AG04450 (cell line): ENCODE results near the gene ATP10B. TPM values are rescaled to one million over a fixed set of nuclear protein-coding genes. Genes with fewer than 3 reads are reported as not detected.
"Not testable (repeated sequence)": the region's sequence is repeated elsewhere in the genome, so short reads cannot be mapped to it uniquely, and the experiment has no call there.

Experiments
- CTCF ChIA-PET: fragments of 300-600, 350-600 bp; formaldehyde crosslinking; extraction: SDS; loops from one replicate; lab custom pipeline; 2022; ENCODE audit warnings: antibody characterized with exemption, inconsistent platforms; lab: Charles Lee
- POLR2A ChIA-PET: fragments of 350-600 bp; formaldehyde crosslinking; extraction: SDS; loops from one replicate; lab custom pipeline; 2021; ENCODE audit warnings: antibody characterized with exemption, inconsistent platforms; lab: Yijun Ruan, JAX
- DNase-seq: peaks from one replicate; pipeline ENCODE4 v3.0.0-alpha.2; 2011; ENCODE audit warnings: low read depth, low spot score
- H3K27ac ChIP-seq: one replicate; pipeline ENCODE4 v1.5.1; 2012; ENCODE audit warnings: low read depth, low read length, control low read depth
- H3K27me3 ChIP-seq: one replicate; pipeline ENCODE4 v1.6.0; 2012; ENCODE audit warnings: low read length; ENCODE audit not compliant: control insufficient read depth, insufficient read depth
- H3K4me3 ChIP-seq: 2 replicates; pipeline ENCODE4 v1.5.1; 2011; ENCODE audit warnings: mild to moderate bottlenecking, low read depth, low read length, control low read depth
- H3K9me3 ChIP-seq: 2 replicates; pipeline ENCODE4 v1.5.1; 2012; ENCODE audit warnings: low read length; ENCODE audit not compliant: control insufficient read depth, insufficient read depth
- polyA plus RNA-seq: library from polyadenylated mRNA; depleted of rRNA; stranded (reverse); fragments of >200 nt; gene quantifications from 2 replicates; pipeline ENCODE4 v1.2.3, GENCODE V29; 2011
- TF ChIP-seq, protein P1 (sequence below): IDR thresholded peaks from 2 replicates; pipeline ENCODE4 v1.5.1; 2011; ENCODE audit warnings: low read depth, low read length, control low read depth, inconsistent platforms

Gene ATP10B
- polyA plus RNA-seq, 1 experiment = not detected

DNA sequence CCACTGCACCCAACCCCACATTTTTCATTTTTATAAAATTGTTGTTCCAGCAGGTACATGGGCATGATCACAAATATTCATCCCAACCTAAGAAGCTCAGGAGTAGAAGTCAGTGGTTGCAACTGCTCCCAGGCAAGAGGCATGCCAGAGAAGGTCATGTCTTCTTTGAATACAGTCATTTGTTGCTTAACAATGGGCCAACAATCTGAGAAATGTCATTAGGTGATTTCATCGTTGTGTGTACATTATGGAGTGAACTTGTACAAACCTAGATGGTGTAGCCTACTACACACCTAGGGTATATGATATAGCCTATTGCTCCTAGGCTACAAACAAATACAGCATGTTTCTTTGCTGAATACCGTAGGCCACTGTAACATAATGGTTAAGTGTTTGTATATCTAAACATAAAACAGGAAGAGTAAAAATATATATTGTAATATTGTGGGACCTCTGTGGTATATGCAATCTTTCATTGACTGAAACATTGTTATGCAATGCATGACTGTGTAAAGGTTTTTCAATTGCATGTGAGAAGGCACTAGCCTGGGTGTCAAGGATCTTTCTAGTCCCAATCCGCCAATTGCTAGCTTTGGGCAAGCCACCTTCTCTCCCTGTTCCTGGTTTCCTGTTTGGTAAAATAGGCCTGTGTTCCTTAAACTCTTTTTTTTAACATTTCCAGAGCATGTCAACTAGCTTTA is 27.6 kb downstream of the ATP10B start:
- Histone ChIP-seq H3K27ac (no peak overlapping the region), H3K9me3 (peaks cover 3% of the 10 kb centered on the region), H3K4me3 (no peak overlapping the region), H3K27me3 (no peaks in the 10 kb centered on the region)
- DNase-seq = no peak
- ChIA-PET POLR2A (no interaction called here), CTCF (no interaction called here)
- TF ChIP-seq, protein P1, sequence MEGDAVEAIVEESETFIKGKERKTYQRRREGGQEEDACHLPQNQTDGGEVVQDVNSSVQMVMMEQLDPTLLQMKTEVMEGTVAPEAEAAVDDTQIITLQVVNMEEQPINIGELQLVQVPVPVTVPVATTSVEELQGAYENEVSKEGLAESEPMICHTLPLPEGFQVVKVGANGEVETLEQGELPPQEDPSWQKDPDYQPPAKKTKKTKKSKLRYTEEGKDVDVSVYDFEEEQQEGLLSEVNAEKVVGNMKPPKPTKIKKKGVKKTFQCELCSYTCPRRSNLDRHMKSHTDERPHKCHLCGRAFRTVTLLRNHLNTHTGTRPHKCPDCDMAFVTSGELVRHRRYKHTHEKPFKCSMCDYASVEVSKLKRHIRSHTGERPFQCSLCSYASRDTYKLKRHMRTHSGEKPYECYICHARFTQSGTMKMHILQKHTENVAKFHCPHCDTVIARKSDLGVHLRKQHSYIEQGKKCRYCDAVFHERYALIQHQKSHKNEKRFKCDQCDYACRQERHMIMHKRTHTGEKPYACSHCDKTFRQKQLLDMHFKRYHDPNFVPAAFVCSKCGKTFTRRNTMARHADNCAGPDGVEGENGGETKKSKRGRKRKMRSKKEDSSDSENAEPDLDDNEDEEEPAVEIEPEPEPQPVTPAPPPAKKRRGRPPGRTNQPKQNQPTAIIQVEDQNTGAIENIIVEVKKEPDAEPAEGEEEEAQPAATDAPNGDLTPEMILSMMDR = no peak

DNA sequence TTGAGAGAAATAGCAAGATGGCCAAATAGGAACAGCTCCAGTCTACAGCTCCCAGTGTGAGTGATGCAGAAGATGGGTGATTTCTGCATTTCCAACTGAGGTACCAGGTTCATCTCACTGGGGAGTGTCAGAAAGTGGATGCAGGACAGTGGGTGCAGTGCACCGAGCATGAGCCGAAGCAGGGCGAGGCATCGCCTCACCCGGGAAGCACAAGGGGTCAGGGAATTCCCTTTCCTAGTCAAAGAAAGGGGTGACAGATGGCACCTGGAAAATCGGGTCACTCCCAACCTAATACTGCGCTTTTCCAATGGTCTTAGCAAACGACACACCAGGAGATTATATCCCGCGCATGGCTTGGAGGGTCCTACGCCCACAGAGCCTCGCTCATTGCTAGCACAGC is 39.0 kb downstream of the ATP10B start:
- H3K27ac ChIP-seq, H3K4me3 ChIP-seq, DNase-seq, CTCF ChIA-PET, H3K27me3 ChIP-seq, POLR2A ChIA-PET: not testable (repeated sequence)
- peaks cover 11% of the 10 kb centered on the region for H3K9me3 ChIP-seq

DNA sequence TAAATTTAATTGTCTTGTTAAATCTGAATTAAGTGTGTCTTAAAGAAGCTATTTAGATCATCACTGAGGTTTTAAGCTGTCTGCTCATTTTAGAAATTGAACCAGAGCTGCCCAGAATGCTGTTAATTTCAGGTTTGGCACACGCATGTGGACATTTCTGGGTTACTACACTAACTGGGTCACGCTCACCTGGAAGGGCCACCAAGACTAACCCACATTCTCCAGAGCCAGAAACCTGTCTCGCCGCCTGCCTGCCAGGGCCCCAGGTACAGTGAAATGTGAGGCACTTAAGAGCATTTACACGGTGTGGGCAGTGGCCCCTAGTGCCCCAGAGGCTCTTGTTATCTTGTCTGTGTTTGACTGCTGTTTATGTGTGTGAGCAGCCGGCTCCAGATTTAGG is 46.6 kb downstream of the ATP10B start:
- TF ChIP-seq, protein P1 = no peak
- CTCF ChIA-PET = no interaction called here

DNA sequence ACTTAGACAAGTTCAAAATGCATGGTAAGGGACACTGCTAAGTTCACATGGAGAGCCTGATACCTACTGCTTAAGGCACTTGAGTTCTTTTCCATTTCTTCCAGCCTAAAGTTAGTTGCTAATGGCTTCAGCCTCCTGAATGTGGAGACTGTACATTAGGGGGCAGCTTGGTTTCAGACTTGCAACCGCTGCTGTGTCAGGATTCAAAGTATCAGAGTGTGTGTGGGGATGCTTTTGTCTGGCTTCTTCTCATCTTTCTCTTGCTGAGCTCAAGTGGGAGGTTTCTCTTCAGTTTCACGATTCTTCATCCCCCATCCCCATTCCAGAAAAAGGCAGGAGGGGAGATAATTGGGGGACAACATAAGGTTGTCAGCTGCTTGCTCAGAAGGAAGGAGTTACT is 49.4 kb downstream of the ATP10B start:
- H3K27me3 ChIP-seq = no peaks in the 10 kb centered on the region
- CTCF ChIA-PET = no interaction called here
- TF ChIP-seq, protein P1 = no peak
- POLR2A ChIA-PET = no interaction called here
- no peak overlapping the region for H3K4me3 ChIP-seq
- no peak overlapping the region for H3K27ac ChIP-seq
- no peaks in the 10 kb centered on the region for H3K9me3 ChIP-seq
- DNase-seq = no peak

More for the DNA sequence above, 46.6 kb downstream of the ATP10B start:
- Histone ChIP-seq H3K27ac (no peak overlapping the region), H3K9me3 (no peaks in the 10 kb centered on the region), H3K4me3 (no peak overlapping the region), H3K27me3 (no peaks in the 10 kb centered on the region)
- DNase-seq = no peak
- POLR2A ChIA-PET = no interaction called here

DNA sequence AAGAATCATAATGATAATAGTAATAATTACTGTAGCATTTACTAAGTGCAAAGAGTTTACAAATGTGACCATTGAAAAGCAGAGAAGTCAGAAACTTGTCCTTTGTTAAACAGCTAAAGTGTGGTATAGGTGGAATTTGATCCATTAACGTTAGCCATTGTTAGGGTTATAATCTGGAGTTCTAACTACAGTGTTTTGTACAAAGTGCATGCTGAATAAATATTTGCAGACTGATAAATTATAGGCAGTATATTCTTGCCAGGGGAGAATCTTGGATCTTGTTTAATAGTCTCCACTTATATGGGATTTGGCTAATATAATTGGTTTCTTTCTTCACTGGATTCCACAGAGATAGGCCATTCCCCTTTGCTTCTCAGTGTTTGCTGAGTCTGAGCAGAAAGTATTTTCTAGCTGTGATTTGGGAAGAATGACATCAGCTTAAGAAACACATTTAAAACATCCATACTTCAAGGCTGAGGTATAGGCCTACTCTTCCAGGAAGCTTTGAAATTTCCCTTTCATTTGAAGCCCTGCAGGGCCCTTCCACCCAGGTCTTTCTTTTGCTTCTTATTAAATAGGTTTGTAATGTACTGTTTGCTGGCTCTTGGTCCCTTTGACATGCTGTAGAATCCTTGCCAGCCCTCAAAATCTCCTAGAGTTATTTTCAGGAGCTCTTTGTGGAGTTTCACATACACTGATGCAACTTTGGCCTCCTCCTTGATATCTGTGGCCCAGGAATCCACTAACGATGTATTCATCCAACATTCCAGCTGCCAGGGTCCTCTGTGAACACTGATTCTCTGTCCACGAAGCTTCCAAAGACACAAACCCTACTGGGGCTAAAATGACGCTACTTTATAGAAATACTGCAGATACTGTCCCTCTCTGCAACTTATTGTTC is 51.4 kb downstream of the ATP10B start:
- ChIA-PET POLR2A (no interaction called here), CTCF (no interaction called here)
- TF ChIP-seq, protein P1 = no peak
- Histone ChIP-seq H3K4me3 (no peak overlapping the region), H3K27ac (no peak overlapping the region), H3K9me3 (no peaks in the 10 kb centered on the region), H3K27me3 (no peaks in the 10 kb centered on the region)
- no peak for DNase-seq
